Common myeloid progenitor, CD34-positive (primary cell): ENCODE measurements around the gene DARS1.

Experiments used
- CTCF ChIA-PET: fragments of 350-600 bp; sonication (Branson Sonifier 250); formaldehyde crosslinking; loops from one replicate; lab custom pipeline; 2021; ENCODE audit warnings: antibody characterized with exemption; lab: Charles Lee
- POLR2A ChIA-PET: fragments of 350-600 bp; sonication (Branson Sonifier 250); formaldehyde crosslinking; loops from one replicate; lab custom pipeline; 2021; ENCODE audit warnings: antibody characterized with exemption; lab: Charles Lee
- DNase-seq, 3 donors: peaks; one replicate each; pipeline versions ENCODE4 v3.0.0 to v3.0.0-alpha.2; 2013
- H3K27ac ChIP-seq, 2 experiments: 1 replicate in 1 of 2; 2 replicates in 1 of 2; pipeline ENCODE4 v1.7.0; 2013; ENCODE audit warnings: inconsistent platforms in 2 of 2, low read length in 2 of 2, mild to moderate bottlenecking in 2 of 2, low read depth in 1 of 2, moderate library complexity in 1 of 2; ENCODE audit not compliant: severe bottlenecking in 2 of 2, insufficient read depth in 1 of 2, poor library complexity in 1 of 2
- H3K27me3 ChIP-seq, 5 experiments: replicated peaks in 2 of 5; 1 replicate in 3 of 5; 2 replicates in 2 of 5; pipeline versions ENCODE4 v1.6.1 to v1.7.0; 2013; ENCODE audit warnings: low read length in 4 of 5, mild to moderate bottlenecking in 2 of 5, moderate library complexity in 2 of 5, inconsistent platforms in 1 of 5; ENCODE audit not compliant: insufficient read depth in 5 of 5, control insufficient read depth in 4 of 5
- H3K36me3 ChIP-seq, 4 experiments: 1 replicate in 2 of 4; 2 replicates in 2 of 4; pipeline versions ENCODE4 v1.6.1 to v1.7.0; 2013; ENCODE audit warnings: low read length in 3 of 4, control low read depth in 1 of 4, mild to moderate bottlenecking in 1 of 4; ENCODE audit not compliant: control insufficient read depth in 4 of 4, insufficient read depth in 4 of 4
- H3K4me1 ChIP-seq, 4 experiments: 1 replicate in 3 of 4; 2 replicates in 1 of 4; pipeline versions ENCODE4 v1.6.1 to v1.7.1; 2013; ENCODE audit warnings: low read length in 3 of 4, mild to moderate bottlenecking in 3 of 4, control low read depth in 1 of 4, inconsistent platforms in 1 of 4, moderate library complexity in 1 of 4; ENCODE audit not compliant: control insufficient read depth in 4 of 4, insufficient read depth in 4 of 4; ENCODE audit errors: control extremely low read depth in 1 of 4
- H3K4me3 ChIP-seq, 7 experiments: 1 replicate in 4 of 7; 2 replicates in 3 of 7; pipeline versions ENCODE4 v1.5.1 to v1.7.0; 2013; ENCODE audit warnings: mild to moderate bottlenecking in 7 of 7, low read length in 6 of 7, moderate library complexity in 6 of 7, inconsistent platforms in 2 of 7, low read depth in 2 of 7, control low read depth in 1 of 7; ENCODE audit not compliant: insufficient read depth in 4 of 7, control insufficient read depth in 1 of 7; ENCODE audit errors: extremely low read depth in 1 of 7
- H3K9me3 ChIP-seq, 5 experiments: 1 replicate in 4 of 5; 2 replicates in 1 of 5; pipeline versions ENCODE4 v1.6.1 to v1.7.1; 2013; ENCODE audit warnings: low read length in 4 of 5, mild to moderate bottlenecking in 2 of 5, inconsistent platforms in 1 of 5, low read depth in 1 of 5, moderate library complexity in 1 of 5; ENCODE audit not compliant: control insufficient read depth in 4 of 5, insufficient read depth in 2 of 5; ENCODE audit errors: control extremely low read depth in 1 of 5
- WGBS: methylation state at CpG from one replicate; pipeline ENCODE4 v1.1.5; 2013; ENCODE audit not compliant: insufficient coverage; 5-methylcytosine and 5-hydroxymethylcytosine counted together

Gene DARS1

GRCh38 chr2:135984199-135985017 is 1.0 kb downstream of the DARS1 start:
- peak in 1 of 3 donors; percentile 40 for DNase-seq
- no peaks in the 10 kb centered on the region for H3K27me3 ChIP-seq
- H3K9me3 ChIP-seq, result no peaks in the 10 kb centered on the region
- peak overlapping the region; percentile 58 to 96 (median 90) for H3K4me3 ChIP-seq
- peaks cover 3 to 22% (median 7%) of the 10 kb centered on the region in 4 experiments for H3K36me3 ChIP-seq
- H3K4me1 ChIP-seq, result peaks cover 17 to 43% (median 27%) of the 10 kb centered on the region in 4 experiments
- ChIA-PET POLR2A (interaction anchor here (0.9 kb wide), 1 partner anchor 13 kb away, joined by 3 read pairs; no protein-coding TSS in a partner anchor), CTCF (interaction anchor here (1.0 to 2.2 kb wide), 6 partner anchors 12 to 400 kb away, joined by 3 to 10 read pairs (median 4); no protein-coding TSS in a partner anchor)
- WGBS, result 0% methylated on average over 2 of the region's 6 CpGs
- H3K27ac ChIP-seq, result peak overlapping the region; percentile 91 to 96

GRCh38 chr2:135980434-135981079 is 4.9 kb downstream of the DARS1 start:
- WGBS, result 100% methylated on average over 3 of the region's 5 CpGs
- Histone ChIP-seq H3K9me3 (no peaks in the 10 kb centered on the region), H3K27me3 (no peaks in the 10 kb centered on the region), H3K4me1 (peaks cover 15 to 34% (median 22%) of the 10 kb centered on the region in 4 experiments), H3K36me3 (peaks cover 6 to 42% (median 24%) of the 10 kb centered on the region in 4 experiments), H3K4me3 (no peak overlapping the region), H3K27ac (no peak overlapping the region)
- ChIA-PET CTCF (interaction anchor here (1.2 to 1.6 kb wide), 2 partner anchors 18 to 28 kb away, joined by 3 to 4 read pairs; no protein-coding TSS in a partner anchor), POLR2A (no interaction called here)
- peak in 2 of 3 donors; percentile 50 to 65 for DNase-seq

GRCh38 chr2:135975702-135976101 is 9.7 kb downstream of the DARS1 start:
- POLR2A ChIA-PET, result no interaction called here
- Histone ChIP-seq H3K9me3 (peaks cover 0 to 6% (median 1%) of the 10 kb centered on the region in 5 experiments), H3K27me3 (no peaks in the 10 kb centered on the region), H3K4me1 (peaks cover under 1 to 6% (median 4%) of the 10 kb centered on the region in 4 experiments), H3K36me3 (peaks cover 18 to 64% (median 22%) of the 10 kb centered on the region in 4 experiments), H3K27ac (no peak overlapping the region), H3K4me3 (no peak overlapping the region)
- DNase-seq, result no peak
- WGBS, result 100% methylated on average over 1 of the region's 2 CpGs
- CTCF ChIA-PET, result interaction anchor here (1.0 to 1.2 kb wide), 2 partner anchors 51 to 403 kb away, joined by 3 to 4 read pairs; no protein-coding TSS in a partner anchor

- peaks cover 12 to 59% (median 21%) of the 10 kb centered on the region in 4 experiments for H3K36me3 ChIP-seq
These were observed 11.4 kb downstream of the DARS1 start for GRCh38 chr2:135974036-135974435.

GRCh38 chr2:135969655-135970387 is 15.6 kb downstream of the DARS1 start:
- ChIA-PET POLR2A (no interaction called here), CTCF (no interaction called here)
- Histone ChIP-seq H3K4me1 (no peaks in the 10 kb centered on the region), H3K27ac (no peak overlapping the region), H3K4me3 (no peak overlapping the region), H3K27me3 (no peaks in the 10 kb centered on the region), H3K9me3 (peaks cover 0 to 6% (median 1%) of the 10 kb centered on the region in 5 experiments), H3K36me3 (peaks cover 13 to 38% (median 15%) of the 10 kb centered on the region in 4 experiments)
- DNase-seq, result no peak
- WGBS, result 90% methylated on average over 2 of the region's 4 CpGs

More at GRCh38 chr2:135974036-135974435, 11.4 kb downstream of the DARS1 start:
- ChIA-PET POLR2A (interaction anchor here (0.7 kb wide), 1 partner anchor 408 kb away, joined by 6 read pairs; no protein-coding TSS in a partner anchor), CTCF (interaction anchor here (0.8 kb wide), 1 partner anchor 24 kb away, joined by 3 read pairs; no protein-coding TSS in a partner anchor)
- Histone ChIP-seq H3K4me3 (no peak overlapping the region), H3K27me3 (no peaks in the 10 kb centered on the region), H3K4me1 (no peaks in the 10 kb centered on the region), H3K27ac (no peak overlapping the region), H3K9me3 (peaks cover 0 to 6% (median 1%) of the 10 kb centered on the region in 5 experiments)
- 100% methylated on average over 2 of the region's 5 CpGs for WGBS
- no peak for DNase-seq

- H3K4me3 ChIP-seq, result no peak overlapping the region
- ChIA-PET POLR2A (no interaction called here), CTCF (interaction anchor here (0.8 to 1.0 kb wide), 2 partner anchors 11 to 416 kb away, joined by 3 read pairs; no protein-coding TSS in a partner anchor)
- peaks cover 0 to 7% (median 1%) of the 10 kb centered on the region in 4 experiments for H3K4me1 ChIP-seq
- no peaks in the 10 kb centered on the region for H3K27me3 ChIP-seq
- H3K36me3 ChIP-seq, result peaks cover 4 to 16% (median 8%) of the 10 kb centered on the region in 4 experiments
- no peaks in the 10 kb centered on the region for H3K9me3 ChIP-seq
- WGBS, result 100% methylated on average over 1 of the region's 1 CpG
- H3K27ac ChIP-seq, result no peak overlapping the region
- no peak for DNase-seq
These were observed 19.7 kb downstream of the DARS1 start for GRCh38 chr2:135965756-135966155.
